DOHH2 (cell line): ENCODE data around the gene NCOA5.

ENCODE experiments used
- EZH2phosphoT487 ChIP-seq: fragments of 200-600 bp; sonication (generic); IDR thresholded peaks from 2 replicates; pipeline ENCODE4 v1.6.1; 2017; ENCODE audit warnings: borderline replicate concordance, mild to moderate bottlenecking, antibody characterized with exemption, low read length, moderate library complexity, mixed read lengths
- TF ChIP-seq, protein P1 (sequence below): fragments of 200-600 bp; sonication (generic); IDR thresholded peaks from one replicate; pipeline ENCODE4 v1.5.1; 2014; ENCODE audit warnings: antibody characterized with exemption, mild to moderate bottlenecking, low read depth, low read length; ENCODE audit not compliant: poor library complexity, severe bottlenecking

- TF ChIP-seq, protein P1, sequence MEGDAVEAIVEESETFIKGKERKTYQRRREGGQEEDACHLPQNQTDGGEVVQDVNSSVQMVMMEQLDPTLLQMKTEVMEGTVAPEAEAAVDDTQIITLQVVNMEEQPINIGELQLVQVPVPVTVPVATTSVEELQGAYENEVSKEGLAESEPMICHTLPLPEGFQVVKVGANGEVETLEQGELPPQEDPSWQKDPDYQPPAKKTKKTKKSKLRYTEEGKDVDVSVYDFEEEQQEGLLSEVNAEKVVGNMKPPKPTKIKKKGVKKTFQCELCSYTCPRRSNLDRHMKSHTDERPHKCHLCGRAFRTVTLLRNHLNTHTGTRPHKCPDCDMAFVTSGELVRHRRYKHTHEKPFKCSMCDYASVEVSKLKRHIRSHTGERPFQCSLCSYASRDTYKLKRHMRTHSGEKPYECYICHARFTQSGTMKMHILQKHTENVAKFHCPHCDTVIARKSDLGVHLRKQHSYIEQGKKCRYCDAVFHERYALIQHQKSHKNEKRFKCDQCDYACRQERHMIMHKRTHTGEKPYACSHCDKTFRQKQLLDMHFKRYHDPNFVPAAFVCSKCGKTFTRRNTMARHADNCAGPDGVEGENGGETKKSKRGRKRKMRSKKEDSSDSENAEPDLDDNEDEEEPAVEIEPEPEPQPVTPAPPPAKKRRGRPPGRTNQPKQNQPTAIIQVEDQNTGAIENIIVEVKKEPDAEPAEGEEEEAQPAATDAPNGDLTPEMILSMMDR: no peak
- no peak for TF ChIP-seq EZH2phosphoT487
Measured at GRCh38 chr20:46025376-46025783, 64.4 kb downstream of the NCOA5 start.
